ENCODE results near the gene SLC35E4. TPM values are rescaled to one million over a fixed set of nuclear protein-coding genes. Genes with fewer than 3 reads are reported as not detected.

SLC35E4 gene
- total RNA-seq, 1 experiment from 2014 or later, result 7.0 TPM

DNA sequence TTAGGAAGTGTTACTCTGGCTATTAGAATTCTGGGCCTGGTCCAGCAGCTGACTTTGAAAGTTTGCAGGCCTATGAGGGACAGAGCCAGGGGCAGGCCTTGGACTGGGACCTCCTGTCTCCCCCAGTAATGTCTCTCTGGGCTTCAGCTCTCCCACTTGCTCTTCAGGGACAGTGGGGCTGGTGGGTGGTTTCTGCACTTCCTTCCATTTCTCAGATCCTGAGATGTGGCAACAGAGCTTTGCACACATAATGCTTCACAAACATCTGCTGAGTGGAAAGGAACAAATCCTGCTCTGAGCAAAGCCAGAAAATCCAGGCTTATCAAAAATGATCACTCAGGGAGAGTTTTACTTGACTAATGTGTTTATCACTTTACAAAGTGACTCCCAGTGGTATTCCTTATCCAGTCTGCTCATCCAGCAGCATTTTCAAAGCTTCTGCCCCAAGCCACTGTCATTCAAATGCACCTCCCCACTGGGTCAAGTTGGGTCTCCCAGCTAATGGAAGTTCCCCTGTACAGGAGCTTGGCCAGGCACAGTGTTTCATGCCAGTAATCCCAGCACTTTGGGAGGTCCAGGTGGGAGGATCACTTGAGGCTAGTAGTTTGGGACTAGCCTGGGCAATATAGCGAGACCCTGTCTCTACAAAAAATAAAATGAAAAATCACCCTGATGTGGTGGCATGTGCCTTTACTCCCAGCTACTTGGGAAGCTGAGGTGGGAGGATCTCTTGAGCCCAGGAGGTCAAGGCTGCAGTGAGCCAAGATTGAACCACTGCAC, 45.6 kb downstream of the SLC35E4 start:
- DNase-seq (ENCODE audit: extremely low read depth, low read depth), result no peak

GRCh38 chr22:30681831-30682230, 46.2 kb downstream of the SLC35E4 start:
- DNase-seq (ENCODE audit: extremely low read depth, low read depth), result no peak

DNA sequence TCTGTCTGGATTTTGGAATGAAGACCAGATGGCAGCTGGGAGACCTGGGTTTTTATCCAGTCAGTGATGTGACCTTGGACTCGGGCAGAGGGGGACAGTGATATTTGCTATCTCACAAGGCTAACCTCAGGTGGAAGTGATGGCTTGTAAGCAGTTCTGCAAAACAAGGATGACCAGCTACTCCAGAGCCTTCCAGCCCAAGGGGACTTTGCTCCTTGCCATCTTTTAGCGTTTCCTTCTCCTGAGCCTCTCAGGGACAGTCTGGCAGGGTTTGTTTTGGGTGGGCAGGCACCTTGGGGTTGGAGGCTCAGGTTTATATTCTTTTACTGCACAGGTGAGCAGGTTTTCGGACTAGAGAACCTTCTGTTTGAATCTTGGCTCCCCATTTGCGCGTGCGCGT, 49.6 kb downstream of the SLC35E4 start:
- no peak for DNase-seq (ENCODE audit: extremely low read depth, low read depth)

- no peak for DNase-seq (ENCODE audit: extremely low read depth, low read depth)
These were observed 51.8 kb downstream of the SLC35E4 start for GRCh38 chr22:30687358-30687757.

GRCh38 chr22:30689622-30690021, 54.0 kb downstream of the SLC35E4 start:
- DNase-seq (ENCODE audit: extremely low read depth, low read depth), result no peak

- DNase-seq (ENCODE audit: extremely low read depth, low read depth), result no peak
These were observed 55.6 kb downstream of the SLC35E4 start for GRCh38 chr22:30691204-30691603.

GRCh38 chr22:30694171-30694639, 58.6 kb downstream of the SLC35E4 start:
- no peak for DNase-seq (ENCODE audit: extremely low read depth, low read depth)

GRCh38 chr22:30694640-30695350, 59.2 kb downstream of the SLC35E4 start, which contains the start of gene OSBP2:
Gene OSBP2 (plus strand): TSS chr22:30694874. CDS start chr22:30694910, 36 bp downstream.
- no peak for DNase-seq (ENCODE audit: extremely low read depth, low read depth)

DNA sequence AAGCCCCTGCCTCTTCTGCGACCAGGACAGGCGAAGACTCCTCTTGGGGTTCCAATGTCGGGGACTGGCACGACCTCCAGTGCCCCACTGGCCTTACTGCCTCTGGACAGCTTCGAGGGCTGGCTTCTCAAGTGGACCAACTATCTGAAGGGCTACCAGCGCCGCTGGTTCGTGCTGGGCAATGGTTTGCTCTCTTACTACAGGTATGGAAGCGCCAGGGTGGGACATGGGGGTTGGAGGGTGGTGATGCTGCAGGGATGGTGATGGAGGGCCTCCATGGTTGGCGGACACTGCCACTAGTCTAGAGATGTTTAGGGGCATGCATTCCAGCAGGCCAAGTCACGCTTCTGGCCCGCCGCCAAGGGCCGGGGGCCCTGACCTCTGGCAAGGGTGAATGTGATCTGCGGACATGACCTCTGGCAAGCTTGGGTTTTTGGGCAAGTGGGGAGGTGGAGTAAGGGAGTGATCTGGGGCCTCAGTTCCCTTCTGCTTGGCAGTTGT, 59.8 kb downstream of the SLC35E4 start:
- DNase-seq (ENCODE audit: extremely low read depth, low read depth), result no peak

- no peak for DNase-seq (ENCODE audit: extremely low read depth, low read depth)
These were observed 60.5 kb downstream of the SLC35E4 start for GRCh38 chr22:30695871-30696655.

Other genes with a start within 250 kb of the SLC35E4 start
- 17.0 and 19.3 TPM in 2 replicates for gene RNF215, start 248.4 kb upstream of the SLC35E4 start, total RNA-seq (2014; rRNA removed; shearing (Covaris generic))
- 5.4 and 6.3 TPM in 2 replicates for gene SEC14L2, start 238.8 kb upstream of the SLC35E4 start, total RNA-seq (2014; rRNA removed; shearing (Covaris generic))
- 36.0 and 41.9 TPM in 2 replicates for gene MTFP1, start 210.0 kb upstream of the SLC35E4 start, total RNA-seq (2014; rRNA removed; shearing (Covaris generic))
- not detected in 2 replicates for gene SEC14L3, start 163.8 kb upstream of the SLC35E4 start, total RNA-seq (2014; rRNA removed; shearing (Covaris generic))
- 2.6 and 2.9 TPM in 2 replicates for gene SEC14L4, start 130.1 kb upstream of the SLC35E4 start, total RNA-seq (2014; rRNA removed; shearing (Covaris generic))
- not detected in 2 replicates for gene SEC14L6, start 89.0 kb upstream of the SLC35E4 start, total RNA-seq (2014; rRNA removed; shearing (Covaris generic))
- 0.30 TPM in 1 of 2 replicates, not detected in the other for gene GAL3ST1, start 61.1 kb upstream of the SLC35E4 start, total RNA-seq (2014; rRNA removed; shearing (Covaris generic))
- gene PES1, start 43.9 kb upstream of the SLC35E4 start, total RNA-seq (2014; rRNA removed; shearing (Covaris generic)), result 92.1 and 106 TPM in 2 replicates
- 2.1 and 3.0 TPM in 2 replicates for gene TCN2, start 28.6 kb upstream of the SLC35E4 start, total RNA-seq (2014; rRNA removed; shearing (Covaris generic))
- 5.0 and 6.7 TPM in 2 replicates for gene DUSP18, start 32.1 kb downstream of the SLC35E4 start, total RNA-seq (2014; rRNA removed; shearing (Covaris generic))
- gene OSBP2, start 59.1 kb downstream of the SLC35E4 start, total RNA-seq (2014; rRNA removed; shearing (Covaris generic)), result 1.5 and 2.3 TPM in 2 replicates